Sigmoid colon (tissue), 4 donors: Measurements from ENCODE around the gene TBCB.

Source experiments
- CTCF ChIP-seq, 4 experiments: fragments of 450-650 bp in 3 of 4; fragments of 200-600 bp in 1 of 4; IDR thresholded peaks; one replicate each; pipeline ENCODE4 v1.5.1; 2016 to 2019; ENCODE audit warnings: antibody characterized with exemption in 4 of 4, mild to moderate bottlenecking in 3 of 4, moderate library complexity in 2 of 4
- EP300 ChIP-seq, 4 donors: sonication (generic); formaldehyde crosslinking; IDR thresholded peaks; one replicate each; pipeline ENCODE4 v1.6.1; 2017; ENCODE audit warnings: antibody characterized with exemption in 4 of 4
- POLR2A ChIP-seq, 2 donors: fragments of 450-650 bp; IDR thresholded peaks; one replicate each; pipeline ENCODE4 v1.6.1; 2016; ENCODE audit warnings: antibody characterized with exemption in 2 of 2, mild to moderate bottlenecking in 2 of 2, moderate library complexity in 2 of 2
- POLR2AphosphoS5 ChIP-seq, 4 donors: sonication (generic); formaldehyde crosslinking; IDR thresholded peaks; one replicate each; pipeline ENCODE4 v1.6.1; 2017; ENCODE audit warnings: antibody characterized with exemption in 4 of 4

GRCh38 chr19:36084231-36085009 lies 30.8 kb upstream of the TBCB start:
- TF ChIP-seq CTCF (IDR thresholded peaks at IDR 0.05) (no peak), POLR2A (IDR thresholded peaks at IDR 0.05) (no peak), EP300 (IDR thresholded peaks at IDR 0.05) (no peak), POLR2AphosphoS5 (IDR thresholded peaks at IDR 0.05) (no peak)
